ENCODE results near the gene KRT34.
"Not testable (repeated sequence)": the region's sequence is repeated elsewhere in the genome, so short reads cannot be mapped to it uniquely, and the experiment has no call there.

Gene KRT34

DNA sequence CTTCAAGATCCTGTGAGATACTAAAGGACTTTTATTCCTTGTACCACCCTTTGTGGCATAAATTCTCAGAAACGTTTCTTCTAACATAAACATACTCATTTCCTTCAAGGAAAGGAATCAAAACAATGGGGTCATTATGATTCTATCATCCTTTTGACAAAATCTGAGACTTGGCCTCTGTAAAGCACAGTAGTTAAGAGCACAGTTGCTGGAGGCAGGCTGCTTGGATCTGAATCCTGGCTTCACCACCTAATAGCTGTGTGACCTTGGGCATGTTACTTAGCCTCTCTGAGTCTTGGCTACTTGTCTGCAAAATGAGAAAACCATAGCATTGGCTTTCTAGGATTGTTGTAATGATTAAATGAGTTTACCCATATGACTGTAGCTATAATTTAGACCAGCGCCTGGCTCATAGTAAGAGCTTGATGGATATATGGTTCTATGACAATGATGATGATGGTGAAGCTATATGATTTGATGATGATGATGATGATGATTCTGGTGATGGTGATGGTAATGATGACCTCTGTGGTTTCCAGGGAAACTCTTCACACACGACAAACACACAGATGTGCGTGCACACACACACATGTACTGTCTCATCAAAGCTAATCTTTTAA is 21.4 kb upstream of the KRT34 start:
- no peak for DNase-seq

DNA sequence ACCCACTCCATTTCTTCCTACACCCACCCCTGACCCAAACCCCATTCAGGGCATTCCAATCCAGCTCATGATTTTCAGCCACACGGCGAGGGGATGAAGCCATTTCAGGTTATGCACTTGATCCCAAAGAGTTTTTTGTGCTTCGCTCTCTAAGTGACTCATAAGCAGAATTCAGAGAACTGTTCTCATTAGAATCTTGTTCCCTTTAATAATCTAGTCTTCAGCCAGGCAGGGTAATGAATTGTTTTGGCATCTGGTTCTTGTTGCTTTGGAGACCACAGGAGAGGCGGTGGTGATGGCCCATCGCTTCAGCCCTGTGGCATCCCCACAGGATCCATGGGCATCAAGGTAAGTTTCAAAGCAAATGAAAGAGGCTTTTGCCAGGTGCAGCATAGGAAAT is 20.1 kb upstream of the KRT34 start:
- no peak for DNase-seq

DNA sequence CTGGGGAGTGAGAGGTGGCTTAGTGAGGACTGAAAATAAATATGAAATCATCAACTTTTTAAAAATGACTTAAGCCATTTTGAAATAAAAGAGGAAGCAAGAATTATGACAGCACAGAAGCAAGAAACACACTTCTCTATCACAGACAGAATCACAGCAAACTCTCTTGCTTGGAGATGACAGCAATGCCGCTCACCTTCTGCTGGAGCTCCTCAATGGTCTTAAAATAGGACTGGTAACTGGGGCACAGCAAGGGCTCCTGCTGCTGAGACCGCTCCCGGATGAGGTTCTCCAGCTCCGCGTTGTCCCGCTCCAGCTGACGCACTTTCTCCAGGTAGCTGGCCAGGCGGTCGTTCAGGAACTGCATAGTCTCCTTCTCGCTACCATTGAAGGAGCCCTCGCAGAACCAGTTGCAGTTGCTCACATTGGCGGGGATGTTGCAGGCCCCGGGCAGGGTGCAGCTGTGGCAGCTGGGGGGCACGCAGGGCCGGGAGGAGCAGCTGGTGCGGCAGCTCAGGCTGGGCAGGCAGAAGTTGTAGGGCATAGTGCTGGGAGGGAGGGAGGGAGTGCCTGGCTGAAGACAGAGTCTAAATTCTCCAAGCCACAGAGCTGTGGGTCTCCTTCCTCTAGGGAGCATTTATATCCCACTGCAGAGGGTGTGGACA is 15.0 kb upstream of the KRT34 start, which contains the start of gene KRT31:
KRT31 (minus strand) TSS at position 613 of the 665 bp plus-strand sequence; CDS start at position 544, 69 bp downstream.
- no peak for DNase-seq

DNA sequence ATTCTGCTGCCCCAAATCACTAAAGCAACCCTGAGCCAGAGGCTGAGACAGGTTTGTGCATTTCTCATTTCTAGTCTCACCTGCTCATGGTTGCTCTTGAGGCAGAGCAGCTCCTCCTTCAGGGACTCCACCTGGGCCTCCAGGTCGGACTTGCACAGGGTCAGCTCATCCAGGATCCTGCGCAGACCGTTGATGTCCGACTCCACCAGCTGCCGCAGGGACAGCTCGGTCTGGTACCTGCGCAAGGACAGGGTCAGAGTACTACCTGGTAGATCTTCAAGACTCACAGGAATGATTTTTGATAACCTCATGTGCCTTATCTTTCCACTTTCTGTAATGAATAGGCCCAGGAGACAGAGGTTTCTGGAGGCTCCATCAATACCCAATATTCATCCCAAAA is 14.2 kb upstream of the KRT34 start:
- no peak for DNase-seq

DNA sequence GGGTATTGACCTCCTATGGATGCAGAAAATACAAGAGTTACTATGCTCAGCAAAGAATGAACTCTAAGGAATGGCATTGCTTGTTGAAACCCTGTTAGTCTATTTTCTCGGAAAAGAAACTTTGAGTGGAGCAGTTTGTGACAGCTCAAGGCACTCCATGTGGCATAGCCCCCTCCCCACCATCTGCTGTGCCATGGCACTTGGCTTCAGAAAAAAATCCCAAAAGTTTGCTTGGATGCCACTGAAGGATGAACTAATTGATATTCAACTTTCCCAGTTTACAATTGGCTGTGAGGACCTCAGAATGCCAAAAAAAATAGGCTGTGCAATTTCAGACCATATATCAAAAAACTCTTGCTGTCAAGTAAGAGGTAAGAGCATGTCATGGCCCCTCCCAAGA is 13.5 kb upstream of the KRT34 start:
- no peak for DNase-seq

DNA sequence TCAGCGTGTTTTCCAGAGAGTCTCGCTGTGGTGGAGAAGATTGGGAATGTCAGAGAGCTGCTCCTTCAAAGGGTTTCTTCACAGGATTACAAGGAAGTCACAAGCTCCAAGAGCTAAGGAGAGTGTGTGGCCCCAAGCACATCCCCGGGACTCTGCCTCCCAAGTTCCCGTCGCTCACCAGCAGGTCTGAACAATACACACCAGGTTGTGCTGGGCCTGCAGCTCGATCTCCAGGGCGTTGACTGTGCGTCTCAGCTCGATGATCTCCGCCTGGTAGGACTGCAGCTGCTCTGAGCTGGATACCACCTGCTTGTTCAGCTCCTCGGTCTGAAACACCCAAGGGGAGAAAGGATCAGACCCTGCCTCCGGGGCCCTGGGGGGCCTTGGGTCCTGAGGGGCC is 12.9 kb upstream of the KRT34 start:
- DNase-seq = not testable (repeated sequence)

DNA sequence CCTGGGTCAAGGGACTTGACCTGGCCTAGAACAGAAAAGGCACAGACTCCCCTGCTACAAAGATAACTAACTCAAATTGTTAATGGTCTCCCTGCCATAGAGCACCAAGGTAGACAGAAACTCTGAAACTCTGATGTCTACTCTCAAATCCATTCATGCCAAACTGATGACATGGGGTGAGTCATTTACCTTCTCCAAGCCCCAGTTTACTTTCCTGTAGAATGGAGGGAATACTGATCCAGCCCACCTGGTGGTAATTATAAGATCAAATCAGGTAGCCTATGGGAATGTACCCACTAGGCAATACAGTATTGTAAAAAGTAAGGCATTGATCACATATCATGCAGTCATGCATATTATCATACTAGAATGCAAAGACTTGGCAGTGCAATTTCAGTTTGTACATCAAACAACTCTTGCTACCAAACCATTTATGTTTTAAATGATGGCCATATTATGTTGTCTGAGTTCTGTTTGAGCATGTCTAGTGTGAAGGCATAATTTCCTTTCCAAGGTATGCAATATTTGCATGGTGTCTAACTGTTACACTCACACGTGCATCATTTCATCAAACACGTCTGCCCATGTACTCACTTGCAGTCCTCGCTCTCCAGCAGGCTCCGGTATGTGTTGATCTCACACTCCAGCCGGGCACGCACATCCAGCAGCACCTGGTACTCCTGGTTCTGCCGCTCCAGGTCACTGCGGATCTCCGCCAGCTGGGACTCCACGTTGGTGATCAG is 12.3 kb upstream of the KRT34 start:
- DNase-seq = no peak

DNA sequence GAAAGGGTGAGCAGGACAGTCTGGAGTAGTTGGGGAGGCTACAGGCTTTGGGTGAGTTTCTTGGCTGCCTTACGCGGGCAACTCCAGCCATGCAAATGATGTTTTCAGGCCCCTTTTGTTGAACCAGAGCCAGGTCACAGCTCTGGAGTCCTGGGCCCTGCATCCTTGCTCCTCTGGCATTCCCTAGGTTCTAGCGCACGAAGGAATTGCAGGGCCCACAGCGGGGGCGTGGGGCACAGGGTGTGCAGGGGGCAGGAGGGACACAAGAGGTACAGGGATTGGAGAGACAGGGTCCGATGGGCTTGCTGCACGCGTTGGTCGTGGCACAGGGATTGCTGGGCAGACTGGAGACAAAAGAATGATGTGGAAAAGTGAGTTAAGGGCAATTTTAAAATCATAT is 11.7 kb upstream of the KRT34 start:
- DNase-seq = no peak

DNA sequence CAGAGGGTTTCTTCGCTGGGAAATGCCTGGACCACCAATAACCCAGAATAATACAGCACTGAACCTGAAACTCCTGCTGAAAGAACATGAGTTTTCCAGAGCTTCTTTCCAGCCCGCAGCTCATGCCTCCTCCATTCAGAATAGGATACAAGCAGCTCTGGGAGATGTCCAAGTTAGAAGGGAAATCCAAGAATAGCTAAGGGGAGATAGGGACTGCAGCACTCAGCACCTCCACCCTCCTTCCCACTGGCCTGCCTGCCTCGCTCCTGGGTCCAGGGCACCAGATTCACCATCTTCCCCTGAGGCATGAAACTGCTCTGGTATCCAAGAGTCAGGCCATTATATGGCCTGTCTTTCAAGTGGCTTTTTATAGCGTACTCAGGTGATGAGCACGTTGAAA is 11.2 kb upstream of the KRT34 start:
- peak in 1 of 3 experiments; percentile 13 for DNase-seq

DNA sequence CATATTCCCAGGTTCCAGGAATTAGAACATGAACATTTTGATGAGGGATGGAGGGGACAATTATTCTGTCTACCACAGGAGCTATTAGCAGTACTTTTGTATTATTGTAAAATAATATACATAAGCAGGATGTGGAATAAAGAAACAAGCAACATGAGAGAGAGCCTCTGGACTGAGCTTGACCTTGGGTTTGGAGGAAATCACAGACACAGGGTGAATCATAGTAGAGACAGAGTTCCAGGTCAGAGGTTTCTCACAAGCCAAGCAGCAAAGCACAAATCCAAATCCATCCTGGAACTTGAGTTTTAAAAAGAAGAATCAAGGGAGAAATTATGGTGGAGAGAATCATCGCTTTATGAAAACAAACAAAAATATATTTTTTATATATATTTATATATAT is 10.2 kb upstream of the KRT34 start:
- no peak for DNase-seq

DNA sequence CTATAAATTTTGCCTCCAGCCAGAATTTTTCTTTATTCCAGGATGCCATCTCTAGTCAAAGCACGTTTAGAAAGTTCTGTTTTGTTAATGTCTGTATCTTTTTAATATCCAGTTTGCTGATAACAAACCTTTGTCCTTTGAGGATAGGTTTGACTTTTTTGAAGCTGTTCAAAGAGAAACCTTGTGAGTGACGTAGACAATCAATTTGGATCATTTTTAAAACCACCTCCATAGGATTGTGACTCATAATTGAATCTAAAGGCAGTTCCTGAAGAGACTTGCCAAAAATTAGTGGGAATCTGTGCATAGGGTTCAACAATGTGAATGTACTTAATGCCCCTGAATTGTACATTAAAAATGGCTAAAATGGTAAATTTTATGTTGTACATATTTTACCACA is 9.4 kb upstream of the KRT34 start:
- DNase-seq = no peak

DNA sequence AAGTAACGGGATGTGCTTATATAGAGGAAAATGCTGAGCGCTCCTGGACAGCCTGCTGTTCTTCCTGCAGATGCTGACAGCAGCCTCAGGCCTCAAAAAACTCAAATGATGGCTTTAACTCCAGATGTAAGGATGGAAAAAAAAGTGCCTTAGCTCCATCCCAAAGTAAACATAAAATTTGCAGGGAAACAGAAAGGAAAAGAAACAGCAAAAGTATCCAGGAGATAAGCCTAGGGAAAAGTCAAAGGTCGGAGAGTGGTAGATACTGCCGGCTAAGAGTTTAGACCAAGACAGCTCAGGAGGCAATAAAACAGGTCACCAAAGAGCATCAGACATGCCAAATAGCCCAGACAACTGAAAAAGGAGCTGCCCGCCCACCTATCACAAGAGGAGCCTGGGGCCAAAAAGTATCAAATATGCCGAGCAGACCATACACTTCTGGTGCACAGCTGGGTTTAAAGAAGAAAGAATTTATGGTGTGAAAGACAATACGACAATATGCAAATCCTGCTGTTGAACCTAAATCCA is 8.4 kb upstream of the KRT34 start:
- no peak for DNase-seq

DNA sequence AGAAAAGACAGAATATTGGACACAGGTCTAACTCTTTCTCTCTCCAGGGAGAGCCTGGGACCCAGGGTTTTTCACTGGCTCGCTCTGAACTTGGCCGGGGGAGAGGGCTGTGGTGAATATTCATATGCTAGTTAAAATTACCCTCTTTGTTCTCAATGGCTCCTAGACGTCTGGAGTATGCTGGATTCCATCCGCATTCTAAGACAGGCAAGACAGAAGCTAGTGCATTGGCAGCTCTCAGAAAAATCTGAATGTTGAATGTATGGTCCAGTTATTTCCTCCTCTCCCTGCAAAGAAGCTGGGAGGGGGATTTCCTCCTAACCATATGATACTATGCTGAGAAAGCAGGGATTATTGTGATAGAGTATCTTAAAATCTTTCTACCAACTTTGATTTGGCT is 5.6 kb upstream of the KRT34 start:
- DNase-seq = no peak

DNA sequence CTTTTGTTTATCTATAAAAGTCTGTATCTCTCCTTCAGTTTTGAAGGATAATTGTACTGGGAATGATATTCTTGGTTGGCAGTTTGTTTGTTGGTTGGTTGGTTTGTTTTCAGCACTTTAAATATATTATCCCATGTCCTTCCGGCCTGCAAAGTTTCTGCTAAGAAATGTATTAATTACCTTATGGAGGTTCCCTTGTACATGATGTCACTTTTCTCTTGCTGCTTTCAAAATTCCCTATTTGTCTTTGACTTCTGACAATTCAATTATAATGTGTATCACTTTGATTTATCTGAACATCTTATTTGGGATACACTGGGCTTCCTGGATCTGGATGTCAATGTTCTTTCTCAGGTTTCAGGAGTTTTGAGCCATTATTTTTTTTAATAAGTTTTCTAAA is 4.1 kb upstream of the KRT34 start:
- DNase-seq = no peak

DNA sequence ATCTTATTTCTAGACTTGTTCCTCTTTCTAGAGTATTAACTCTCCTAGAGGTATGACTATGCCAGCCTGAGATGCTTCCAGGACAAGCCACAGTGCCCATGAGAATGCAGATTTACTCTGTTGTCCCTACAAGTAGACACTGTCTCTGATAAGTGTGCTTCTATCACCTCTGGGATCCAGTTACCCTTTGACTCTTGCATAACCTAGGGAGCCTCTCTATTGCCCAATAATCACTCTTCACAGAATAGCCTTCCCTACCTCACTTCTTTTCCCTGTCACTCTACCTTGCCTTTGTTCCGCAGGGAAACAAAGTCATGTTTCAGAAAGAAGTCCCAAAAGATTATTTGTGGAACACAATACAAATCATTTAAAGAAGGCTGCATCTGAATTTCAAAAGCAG is 1.6 kb upstream of the KRT34 start:
- DNase-seq = no peak

DNA sequence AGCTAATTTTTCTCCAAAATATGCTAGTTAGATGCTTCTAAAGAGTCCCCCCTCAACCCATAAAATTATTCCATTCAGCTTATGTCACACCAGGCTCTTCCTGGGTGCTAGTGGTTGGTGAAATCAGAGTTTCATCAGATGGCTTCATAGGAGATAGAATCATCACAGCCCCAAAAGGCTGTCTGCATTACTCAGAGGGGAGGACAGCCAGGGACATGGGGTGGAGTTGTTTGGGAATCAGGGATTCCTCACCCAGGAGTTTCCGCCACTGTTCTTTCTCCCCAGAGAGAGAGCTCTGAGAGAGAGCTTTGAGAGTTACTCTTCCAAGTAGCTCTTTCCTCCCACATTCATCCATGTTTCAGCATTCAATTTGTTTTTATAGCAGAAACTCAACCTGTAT is 288 bp upstream of the KRT34 start:
- DNase-seq = no peak

DNA sequence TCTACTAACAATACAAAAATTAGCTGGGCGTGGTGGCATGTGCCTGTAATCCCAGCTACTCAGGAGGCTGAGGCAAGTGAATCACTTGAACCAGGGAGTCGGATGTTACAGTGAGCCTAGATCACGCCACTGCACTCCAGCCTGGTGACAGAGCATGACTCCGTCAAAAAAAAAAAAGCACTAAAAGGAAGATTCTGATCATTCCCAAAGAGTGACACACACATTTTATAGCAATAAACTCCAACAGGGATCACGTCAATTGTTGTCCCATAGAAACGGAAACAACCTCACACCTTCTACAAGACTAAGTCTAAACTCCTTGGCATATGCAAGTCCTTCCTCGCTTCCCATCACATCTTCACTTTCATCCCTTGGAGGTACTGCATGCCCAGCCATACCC is 2.0 kb downstream of the KRT34 start:
- not testable (repeated sequence) for DNase-seq

DNA sequence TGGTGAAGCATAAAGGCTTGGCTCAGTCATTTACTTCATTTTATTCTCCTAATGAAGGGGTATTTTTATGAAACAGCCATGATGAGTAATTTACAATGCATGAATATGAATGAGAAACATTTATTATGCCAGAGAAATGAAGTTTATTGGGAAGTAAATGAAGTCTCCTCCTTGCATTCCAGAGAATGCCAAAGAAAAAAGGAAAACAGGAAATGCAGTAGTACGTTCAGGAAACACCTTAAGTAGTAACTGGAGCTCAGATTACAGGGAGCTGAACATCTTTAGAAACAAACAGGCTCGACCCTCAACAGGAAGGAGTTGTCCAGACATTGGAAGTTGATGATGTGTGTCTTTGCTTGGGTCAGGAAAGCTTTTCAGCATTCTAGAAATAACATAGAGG is 4.6 kb downstream of the KRT34 start:
- no peak for DNase-seq

DNA sequence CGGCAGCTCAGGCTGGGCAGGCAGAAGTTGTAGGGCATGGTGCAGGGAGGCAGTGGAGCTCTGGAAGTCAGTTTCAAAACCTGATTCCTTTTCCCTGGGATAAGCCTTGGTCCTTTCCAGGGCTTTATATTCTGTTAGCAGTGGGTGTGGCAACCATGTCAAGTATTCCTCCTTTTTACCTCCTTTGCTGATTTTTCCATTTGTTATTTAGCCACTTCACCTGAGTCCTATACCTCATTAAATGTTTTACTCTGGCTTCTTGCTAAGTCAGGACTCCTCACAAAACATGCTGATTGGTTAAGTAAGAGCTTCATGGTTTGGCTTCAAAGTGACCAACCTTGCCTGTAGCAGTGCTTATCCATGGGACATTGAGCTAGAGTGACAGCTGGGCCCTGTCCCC is 12.4 kb downstream of the KRT34 start, which contains the start of gene KRT33B:
KRT33B (minus strand) TSS at position 101 of the 400 bp plus-strand sequence; CDS start at position 38, 63 bp downstream.
- DNase-seq = no peak

DNA sequence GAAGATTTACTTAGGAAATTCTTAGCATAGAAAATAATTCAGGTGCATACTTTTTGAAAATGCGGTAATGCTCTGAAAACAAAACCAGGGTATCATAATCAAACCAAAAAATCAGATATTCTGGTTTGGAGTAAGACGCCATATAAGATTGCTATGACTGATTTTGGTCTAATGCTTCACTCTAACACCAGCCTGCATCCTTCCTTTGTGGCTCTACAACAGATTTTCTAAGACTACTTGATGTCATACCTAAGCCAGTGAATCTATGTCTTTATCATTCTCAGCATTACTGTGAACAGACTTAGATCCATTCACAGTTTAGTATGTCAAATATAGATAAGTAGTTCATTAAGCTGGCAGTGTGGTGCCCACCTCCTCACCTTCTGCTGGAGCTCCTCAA is 13.1 kb downstream of the KRT34 start:
- no peak for DNase-seq

DNA sequence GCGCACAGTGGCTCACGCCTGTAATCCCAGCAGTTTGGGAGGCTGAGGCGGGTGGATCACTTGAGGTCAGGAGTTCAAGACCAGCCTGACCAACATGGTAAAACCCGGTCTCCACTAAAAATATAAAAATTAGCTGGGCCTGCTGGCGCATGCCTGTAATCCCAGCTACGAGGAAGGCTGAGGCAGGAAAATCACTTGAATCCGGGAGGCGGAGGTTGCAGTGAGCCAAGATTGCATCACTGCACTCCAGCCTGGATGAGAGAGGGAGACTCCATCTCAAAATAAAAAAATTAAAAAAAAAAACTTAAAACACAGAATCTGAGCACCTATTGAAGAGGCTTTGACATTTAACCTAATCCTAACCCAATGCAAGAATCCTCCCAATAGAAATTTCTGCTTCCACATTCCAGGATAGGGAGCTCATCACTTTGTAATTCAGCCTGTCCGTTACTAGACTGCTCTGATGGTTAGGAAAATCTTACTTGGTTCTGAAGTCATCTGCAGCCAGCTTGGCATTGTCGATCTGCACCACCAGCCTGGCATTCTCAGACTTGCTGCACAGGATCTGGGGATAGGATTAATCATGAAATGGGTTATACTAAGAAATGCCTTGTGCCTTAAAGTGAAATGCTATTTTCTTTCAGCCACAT is 14.6 kb downstream of the KRT34 start:
- DNase-seq = no peak

DNA sequence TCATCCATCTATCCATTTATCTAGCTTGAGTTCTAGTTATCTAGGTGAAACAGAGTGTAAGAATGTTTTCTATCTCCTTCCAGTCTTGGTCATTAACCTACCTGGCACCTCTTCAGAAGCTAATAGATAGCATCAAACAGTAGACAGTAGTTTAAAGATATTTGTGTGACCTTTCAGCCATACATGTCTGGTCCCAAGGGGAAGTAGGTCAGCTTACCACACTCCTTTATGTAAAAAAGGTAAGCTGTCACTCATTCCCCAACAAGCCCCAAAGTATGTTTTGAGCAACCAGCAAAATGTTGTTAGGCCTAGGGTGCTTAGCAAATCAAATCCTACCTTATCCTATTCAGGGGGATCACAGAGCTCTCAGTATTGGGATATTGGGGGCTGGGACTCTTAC is 16.0 kb downstream of the KRT34 start:
- DNase-seq = no peak

DNA sequence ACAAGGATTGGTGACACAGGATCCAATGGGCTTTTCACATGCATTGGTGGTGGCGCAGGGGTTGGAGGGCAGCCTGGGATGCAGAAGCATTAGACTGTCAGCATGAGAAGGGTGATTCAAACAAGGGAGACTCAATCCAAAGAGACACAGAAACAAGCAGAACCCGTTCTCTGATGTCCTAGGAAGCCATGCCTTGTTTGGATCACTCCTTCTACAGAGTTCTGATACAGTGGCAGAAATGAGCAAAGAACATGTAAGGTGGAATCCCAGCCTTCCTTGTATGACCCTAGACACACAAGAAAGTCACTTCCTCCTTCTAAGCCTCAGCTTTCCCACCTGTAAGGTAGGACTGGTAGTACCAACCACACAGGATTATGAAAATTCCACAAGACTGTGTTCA is 18.2 kb downstream of the KRT34 start:
- DNase-seq = no peak
